ENCODE results near the gene D2HGDH. TPM values are rescaled to one million over a fixed set of nuclear protein-coding genes. Genes with fewer than 3 reads are reported as not detected.

D2HGDH gene
- 19.0 TPM for total RNA-seq
- long read RNA-seq, transcript D2HGDH-201 (10 exons, 2,617 nt), result major isoform, 91 of 133 reads
- long read RNA-seq, partial matches to known transcripts, result 16 of 133 reads
- long read RNA-seq, other reads (novel, unspliced or antisense), result 23 of 133 reads

DNA sequence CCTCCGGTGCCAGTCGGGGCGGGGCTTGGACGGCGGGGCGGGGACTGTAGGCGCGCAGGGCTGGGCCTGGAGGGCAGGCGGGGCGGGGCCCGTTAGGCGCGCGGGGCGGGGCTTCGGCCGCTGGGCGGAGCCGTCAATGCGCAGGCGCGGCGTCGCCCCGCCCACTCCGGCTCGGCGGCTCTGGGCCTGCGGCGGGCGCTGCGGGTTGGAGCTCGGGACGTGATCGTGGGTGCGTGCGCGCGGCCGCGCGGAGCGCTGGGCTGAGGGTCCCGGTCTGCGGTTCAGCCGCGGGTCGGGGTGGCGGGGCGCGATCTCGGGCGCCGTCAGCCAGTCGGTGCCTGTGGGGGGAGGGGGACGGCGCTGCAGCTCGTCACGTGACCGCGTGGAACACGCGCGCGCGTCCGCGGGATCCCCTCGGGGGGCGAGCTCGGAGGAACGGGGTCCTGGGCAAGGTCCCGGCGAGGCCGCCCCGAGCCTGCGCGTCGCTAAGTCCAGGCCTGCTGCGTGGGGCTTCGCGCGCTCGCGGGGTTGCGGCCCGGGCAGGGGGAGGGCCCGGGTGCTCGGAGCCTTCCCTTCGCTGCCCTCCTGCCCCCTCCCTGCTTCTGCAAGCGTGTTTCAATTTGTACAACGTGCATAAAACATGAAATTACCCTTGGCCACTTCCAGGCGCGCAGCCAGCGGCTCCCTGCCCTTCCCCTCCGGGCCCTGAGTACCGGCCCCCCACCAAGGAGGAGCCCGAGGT is at the start of gene D2HGDH:
Gene D2HGDH (plus strand): TSS at position 164 of the 742 bp plus-strand sequence. CDS start 595 bp downstream, outside the sequence.
- intact Hi-C loops (cut with DNase I), result loop anchor here (5.0 kb wide), 1 partner anchor 143 kb away; no protein-coding TSS in a partner anchor
- peak; percentile 98 for DNase-seq
- ATAC-seq (ENCODE audit: poor library complexity), result peak; percentile 95

DNA sequence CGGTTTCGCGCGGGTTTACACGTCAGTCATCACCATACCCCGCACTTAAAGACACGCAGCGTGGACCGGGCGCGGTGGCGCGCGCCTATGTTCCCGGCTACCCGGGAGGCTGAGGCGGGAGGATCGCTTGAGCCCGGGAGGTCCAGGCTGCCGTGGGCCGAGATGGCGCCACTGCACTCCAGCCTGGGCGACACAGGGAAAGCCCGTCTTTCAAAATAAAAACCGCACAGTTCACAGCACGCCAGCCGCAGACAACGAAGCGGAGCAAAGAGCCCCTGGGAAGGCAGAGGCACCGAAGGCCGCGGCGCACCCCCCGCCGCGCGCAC is 48.1 kb upstream of the D2HGDH start:
- intact Hi-C loops (cut with DNase I), result no loop called here
- DNase-seq (no peak), ATAC-seq (ENCODE audit: poor library complexity) (peak; percentile 4)

DNA sequence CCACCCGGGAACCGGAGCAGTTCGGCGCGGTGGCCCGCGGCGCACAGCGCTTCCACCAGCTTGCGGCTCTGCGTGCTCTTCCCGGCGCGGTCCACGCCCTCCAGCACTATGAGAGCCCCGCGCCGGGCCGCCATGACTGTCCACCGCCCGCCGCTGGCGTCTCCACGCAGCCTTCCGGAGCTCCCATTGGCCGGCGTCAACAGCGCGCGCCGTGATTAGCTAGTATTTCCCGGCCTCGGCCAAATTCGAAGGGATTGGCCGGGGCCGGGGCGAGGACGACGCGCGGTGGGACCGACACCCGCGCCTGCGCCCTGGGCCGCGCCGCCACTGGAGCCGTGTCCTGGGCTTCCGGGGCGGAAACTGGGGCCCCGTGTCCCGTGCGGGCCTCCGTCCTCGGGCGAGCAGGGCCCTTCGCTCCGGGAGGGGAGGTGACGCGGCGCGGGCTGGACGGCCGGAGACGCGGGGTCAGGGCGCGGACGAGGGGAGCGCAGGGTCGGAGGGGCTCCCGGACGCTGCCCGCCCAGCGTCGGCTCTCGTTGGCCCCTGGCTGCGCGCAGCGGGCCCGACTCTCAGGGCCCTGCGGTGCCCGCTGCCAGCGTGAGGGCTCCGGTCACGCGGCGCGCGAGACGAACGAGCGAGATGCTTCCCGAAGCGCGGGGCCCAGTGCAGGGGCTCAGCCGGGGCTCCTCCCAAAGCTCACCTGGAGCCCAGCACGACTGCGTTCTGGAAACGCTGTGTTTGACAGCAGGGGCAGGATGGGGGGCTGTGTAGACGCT is 47.6 kb upstream of the D2HGDH start, which contains the start of gene DTYMK:
Gene DTYMK (minus strand): TSS at position 166 of the 776 bp plus-strand sequence. CDS start 32 bp downstream, at position 134.
- ATAC-seq (ENCODE audit: poor library complexity) (peak; percentile 99), DNase-seq (peak; percentile 98)
- intact Hi-C loops (cut with DNase I), result no loop called here

DNA sequence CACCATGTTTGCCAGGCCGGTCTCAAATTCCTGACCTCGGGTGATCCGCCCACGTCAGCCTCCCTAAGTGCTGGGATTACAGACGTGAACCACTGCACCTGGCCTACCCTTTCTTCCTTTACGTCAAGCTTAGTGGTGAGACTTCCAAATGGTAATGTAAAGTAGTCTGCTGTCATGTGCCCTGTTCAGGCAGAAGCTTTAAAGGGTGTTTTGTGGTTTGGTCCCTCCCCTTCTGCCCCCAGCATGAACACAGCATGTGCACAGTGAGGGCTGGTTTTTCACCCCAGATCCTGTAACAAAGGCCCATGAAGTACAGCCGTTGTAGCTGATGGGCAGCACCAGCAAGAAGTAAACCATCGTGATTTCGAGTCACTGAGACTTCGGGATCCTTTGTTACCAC is 45.1 kb upstream of the D2HGDH start:
- ATAC-seq (ENCODE audit: poor library complexity), result no peak
- no peak for DNase-seq
- intact Hi-C loops (cut with DNase I), result no loop called here

DNA sequence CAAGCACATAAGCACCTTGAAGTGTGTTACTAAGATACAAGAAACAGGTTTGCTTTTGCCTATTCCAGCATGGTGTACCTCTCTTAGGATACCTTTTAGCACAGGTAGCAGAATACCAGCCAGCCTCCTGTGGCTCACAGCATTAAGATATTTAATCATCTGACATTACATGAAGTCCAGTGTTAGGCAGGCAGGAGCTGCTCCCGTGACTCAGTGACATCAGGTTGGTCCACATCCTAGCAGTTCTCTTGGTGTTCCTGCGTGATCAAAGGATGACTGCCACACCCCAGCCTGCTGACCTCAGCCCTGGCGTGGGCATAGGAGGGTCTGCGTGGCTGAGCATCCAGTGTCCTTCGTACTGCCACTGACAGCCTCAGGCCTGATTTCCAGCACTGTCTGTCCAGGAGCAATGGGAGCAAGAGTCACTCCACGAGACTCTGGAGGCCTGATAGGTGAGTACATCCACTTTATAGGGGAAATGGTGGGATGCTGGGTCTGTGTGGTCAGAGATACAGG is 44.2 kb upstream of the D2HGDH start:
- DNase-seq (no peak), ATAC-seq (ENCODE audit: poor library complexity) (no peak)
- intact Hi-C loops (cut with DNase I), result no loop called here

DNA sequence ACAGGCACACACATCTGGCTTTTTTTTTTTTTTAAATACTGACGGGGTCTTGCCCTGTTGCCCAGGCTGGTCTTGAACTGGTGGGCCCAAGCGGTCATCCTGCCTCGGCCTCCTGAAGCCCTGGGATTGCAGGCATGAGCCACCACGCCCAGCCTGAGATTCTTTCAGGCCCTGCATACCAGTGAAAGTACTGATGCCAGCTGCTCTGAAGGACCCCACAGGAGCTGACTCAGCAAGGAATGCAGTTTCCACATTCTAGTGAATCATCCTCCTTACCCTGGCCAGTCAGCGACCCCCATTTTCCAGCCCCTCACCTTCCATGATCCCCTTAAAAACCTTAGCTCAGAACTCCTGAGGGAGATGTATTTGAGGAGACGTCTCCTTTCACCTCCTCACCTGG is 42.0 kb upstream of the D2HGDH start:
- ATAC-seq (ENCODE audit: poor library complexity), result no peak
- DNase-seq, result no peak
- intact Hi-C loops (cut with DNase I), result no loop called here

DNA sequence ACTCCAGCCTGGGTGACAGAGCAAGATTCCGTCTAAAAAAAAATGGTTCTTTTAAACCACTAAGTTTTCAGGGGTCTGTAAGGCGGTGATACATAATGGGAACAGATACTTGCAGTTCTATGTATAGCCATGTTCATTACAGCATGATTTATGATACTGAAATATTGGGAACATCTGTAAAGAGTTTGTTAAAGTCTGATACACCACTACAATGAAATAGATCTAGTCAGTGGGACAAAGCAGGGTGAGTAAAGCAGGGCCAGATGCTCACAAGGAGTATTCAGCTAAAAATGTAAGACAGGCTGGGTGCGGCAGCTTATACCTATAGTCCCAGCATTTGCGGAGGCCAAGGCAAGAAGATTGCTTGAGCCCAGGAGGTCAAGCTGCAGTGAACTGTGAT is 38.8 kb upstream of the D2HGDH start:
- ATAC-seq (ENCODE audit: poor library complexity), result no peak
- intact Hi-C loops (cut with DNase I), result no loop called here
- no peak for DNase-seq

DNA sequence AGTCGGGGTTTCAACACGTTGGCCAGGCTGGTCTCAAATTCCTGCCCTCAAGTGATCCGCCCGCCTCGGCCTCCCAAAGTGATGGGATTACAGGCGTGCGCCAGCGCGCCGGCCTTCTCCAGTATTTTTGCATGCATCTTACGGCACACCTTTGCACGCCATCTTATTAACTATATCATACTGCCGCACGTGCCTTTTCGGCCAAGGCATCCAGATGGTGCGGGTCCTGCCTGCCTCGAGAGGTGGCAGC is 33.4 kb upstream of the D2HGDH start:
- ATAC-seq (ENCODE audit: poor library complexity), result no peak
- DNase-seq, result no peak
- intact Hi-C loops (cut with DNase I), result no loop called here

DNA sequence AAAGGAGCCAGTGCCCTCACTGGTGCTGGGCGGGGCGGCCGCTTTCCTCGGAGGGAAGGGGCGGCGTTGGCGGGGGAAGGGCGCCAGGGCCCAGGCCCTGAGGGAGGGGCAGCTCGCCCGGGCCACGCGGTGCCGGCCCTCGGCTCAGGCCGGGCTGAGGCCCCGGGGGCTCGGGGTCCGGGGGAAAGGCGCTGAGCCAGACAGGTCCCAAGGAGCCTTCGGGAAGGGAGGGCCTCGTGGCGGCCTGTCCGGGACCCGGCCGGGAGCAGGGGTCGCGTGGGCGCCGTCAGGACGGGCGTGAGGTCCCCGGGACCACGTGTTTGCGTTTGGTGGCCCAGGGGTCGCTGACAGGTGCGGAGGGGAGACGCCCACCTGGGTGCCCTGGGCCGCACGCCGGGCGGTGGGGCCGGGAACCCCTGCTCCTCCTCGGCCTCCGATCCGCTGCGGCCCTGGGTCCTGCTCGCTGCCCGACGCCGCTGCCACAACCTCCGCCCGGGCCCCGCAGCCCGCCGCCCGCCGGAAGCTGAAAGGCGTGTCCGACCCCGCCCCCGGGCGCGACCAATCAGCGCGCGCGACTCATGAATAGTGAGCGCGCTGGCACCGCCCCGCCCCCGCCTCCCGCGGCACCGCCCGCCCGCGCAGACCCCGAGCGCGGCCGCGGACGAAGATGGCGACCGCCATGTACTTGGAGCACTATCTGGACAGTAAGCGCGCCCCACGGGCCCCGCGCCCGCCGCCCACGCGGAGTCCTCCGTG is 32.9 kb upstream of the D2HGDH start, which contains the start of gene ING5:
Gene ING5 (plus strand): TSS at position 641 of the 756 bp plus-strand sequence. CDS start 27 bp downstream, at position 668.
- peak; percentile 99 for DNase-seq
- intact Hi-C loops (cut with DNase I), result no loop called here
- ATAC-seq (ENCODE audit: poor library complexity), result peak; percentile 91

DNA sequence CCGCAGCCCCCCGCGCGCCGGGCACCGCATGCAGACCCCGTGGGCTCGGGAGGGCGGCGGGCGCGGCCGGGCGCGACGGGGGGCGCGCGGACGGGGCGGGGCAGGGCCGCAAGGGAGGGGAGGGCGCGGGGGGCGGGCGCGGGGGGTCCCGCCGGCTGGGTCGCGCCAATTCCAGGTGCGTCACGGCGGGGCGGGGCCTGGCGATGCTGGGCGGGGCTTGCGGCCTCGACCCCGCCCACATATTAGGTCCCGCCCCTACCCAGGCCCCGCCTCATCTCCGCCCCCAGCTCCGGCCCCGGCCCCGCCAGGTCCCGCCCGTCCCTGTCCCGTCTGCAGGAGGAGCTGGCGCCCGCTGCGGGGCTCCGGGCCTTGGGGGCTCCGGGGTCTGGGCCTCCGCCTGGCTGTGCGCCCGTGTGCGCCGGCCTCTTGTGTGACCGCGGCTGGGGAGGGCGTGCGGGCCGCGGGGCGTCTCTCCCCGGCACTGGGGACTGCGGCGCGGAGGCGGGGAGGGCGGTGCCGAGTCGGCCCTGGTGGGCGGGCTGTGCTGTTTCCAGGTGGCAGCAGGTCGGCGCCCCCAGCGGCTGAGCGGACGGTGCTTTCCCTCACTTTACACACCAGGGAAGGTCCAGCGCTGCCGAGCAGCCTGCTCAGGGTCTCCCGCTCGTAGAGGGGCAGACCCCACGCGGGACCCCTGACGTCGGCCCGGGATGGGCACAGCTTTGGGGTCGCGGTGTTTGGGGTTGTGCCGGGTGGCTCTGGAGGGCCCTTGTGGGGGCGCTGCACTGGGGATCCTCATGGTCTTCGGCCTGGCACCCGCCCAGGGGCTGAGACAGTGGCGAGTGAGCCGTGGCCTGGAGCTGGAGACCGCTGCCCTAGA is 32.0 kb upstream of the D2HGDH start:
- intact Hi-C loops (cut with DNase I), result no loop called here

DNA sequence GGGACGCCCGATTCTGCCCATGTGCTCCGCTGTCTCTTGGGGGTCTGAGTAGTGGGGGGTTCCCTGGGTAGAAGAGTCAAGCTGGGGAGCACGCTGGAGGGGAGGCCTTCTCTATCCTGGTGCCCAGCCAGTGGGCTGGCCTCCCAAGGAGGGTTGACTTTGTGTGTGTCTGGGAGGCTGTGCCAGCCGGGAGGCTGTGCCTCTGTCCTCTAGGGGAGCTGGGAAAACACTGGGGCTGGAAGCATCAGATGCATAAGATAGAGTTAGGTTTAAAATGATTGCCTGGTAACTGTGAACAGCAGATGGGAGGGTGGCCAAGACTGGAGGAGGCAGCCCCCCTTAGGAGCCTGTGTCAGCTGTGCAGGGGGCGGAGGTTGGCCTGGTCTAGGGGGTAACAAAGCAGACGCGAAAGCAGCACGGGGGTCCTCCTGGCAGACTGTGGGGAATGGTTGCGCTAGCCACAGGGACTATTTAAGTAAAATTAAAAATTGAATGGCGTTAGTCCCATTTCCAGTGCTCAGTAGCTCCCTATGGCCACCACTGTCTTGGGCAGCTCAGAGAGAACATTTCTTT is 31.3 kb upstream of the D2HGDH start:
- intact Hi-C loops (cut with DNase I), result no loop called here
- DNase-seq (no peak), ATAC-seq (ENCODE audit: poor library complexity) (no peak)

More for the DNA sequence above, 32.0 kb upstream of the D2HGDH start:
- DNase-seq, result peak; percentile 88
- peak; percentile 89 for ATAC-seq (ENCODE audit: poor library complexity)

DNA sequence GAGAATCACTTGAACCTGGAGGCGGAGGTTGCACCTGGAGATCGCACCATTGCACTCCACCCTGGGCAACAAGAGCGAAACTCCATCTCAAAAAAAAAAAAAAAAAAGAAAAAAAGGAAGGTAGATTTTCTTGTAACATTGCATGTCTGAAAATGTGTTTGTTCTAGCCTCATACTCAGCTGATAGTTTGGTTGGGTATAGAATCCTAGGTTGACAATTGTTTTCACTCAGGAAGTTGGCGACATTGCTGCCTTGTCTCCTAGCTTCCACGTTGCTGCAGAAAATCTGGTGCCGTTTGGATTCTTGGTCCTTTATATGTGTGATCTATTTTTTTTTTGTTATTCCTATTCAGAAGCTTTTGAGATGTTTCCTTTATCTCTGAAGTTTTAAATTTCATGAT is 27.9 kb upstream of the D2HGDH start:
- ATAC-seq (ENCODE audit: poor library complexity) (no peak), DNase-seq (no peak)
- intact Hi-C loops (cut with DNase I), result no loop called here

DNA sequence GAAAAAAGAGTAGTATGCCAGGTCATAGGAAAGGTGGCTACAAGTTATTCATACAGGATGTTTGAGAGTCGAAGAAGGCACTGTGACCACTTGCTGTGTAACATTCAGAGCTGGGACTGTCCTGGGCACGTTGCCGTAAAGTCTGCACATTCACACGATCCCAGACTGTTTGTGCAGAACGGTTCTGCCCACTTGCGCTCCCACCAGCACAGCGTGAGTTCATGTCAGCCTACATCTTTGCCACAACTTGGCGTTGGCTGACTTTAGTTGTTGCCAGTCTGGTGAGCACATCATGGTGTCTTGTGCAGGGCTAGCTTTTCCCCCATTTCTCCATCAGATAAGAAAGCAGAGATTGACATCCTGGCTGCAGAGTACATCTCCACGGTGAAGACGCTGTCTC is 25.6 kb upstream of the D2HGDH start:
- intact Hi-C loops (cut with DNase I), result no loop called here
- ATAC-seq (ENCODE audit: poor library complexity), result no peak

DNA sequence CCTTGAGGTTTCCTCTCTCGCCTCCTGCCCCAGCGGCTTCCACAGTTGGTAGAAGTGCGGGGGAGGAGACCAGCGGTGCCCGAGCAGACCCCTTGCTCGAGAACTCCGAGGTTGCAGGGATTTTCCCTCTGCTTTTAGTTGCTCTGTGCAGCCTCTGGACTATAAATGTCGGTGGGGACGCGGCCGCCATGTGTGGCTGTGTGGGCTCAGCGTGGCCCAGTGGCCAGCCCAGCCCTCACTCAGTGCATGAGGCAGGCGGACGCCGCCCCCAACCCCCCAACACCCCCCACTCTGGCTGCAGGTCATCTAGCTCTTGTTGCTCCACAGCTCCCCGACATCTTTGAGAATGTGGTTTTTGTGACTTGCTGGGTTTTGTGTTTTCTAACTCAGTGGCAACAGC is 15.3 kb upstream of the D2HGDH start:
- ATAC-seq (ENCODE audit: poor library complexity) (no peak), DNase-seq (no peak)
- intact Hi-C loops (cut with DNase I), result no loop called here

More for the DNA sequence above, 25.6 kb upstream of the D2HGDH start:
- no peak for DNase-seq

DNA sequence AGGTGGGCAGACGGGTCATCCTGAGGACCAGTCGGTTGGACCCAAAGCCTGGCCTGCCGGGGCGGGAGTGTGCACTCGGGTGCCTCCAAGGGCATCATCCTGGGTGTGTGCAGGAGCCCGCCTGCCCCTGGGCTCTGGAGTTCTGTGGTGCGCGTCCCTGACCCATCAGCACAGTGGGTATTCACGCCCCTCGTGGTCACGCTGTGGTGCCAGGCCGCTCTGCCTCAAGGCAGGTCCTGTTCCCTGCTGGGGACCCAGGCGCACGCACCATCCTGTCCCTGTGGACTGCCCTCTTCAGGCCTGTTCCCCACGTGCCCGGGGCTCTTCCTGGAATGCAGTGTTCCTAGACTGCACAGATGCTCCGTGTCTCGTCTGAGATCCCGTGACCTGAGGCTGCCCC is 14.3 kb upstream of the D2HGDH start:
- no peak for ATAC-seq (ENCODE audit: poor library complexity)
- DNase-seq, result no peak
- intact Hi-C loops (cut with DNase I), result no loop called here

DNA sequence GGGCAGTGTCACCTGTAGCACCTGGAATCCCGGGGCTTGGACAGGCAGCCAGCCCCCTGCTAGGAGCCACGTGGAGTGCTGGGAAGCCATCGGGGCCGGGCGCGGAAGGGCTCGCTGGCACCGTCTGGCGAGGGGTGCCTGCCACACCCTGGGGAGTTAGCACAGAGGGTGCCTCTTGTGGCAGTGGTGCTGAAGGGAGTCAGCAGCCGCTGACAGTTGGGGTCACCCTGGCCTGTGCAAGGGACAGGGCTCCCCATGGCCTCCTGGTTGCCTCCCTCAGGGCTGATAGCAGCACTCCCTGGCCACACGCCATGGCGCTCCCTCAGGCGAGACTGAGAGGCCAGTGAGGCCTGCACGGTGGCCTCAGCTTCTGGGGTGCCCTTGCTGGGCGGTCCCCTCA is 13.9 kb upstream of the D2HGDH start:
- ATAC-seq (ENCODE audit: poor library complexity), result no peak
- intact Hi-C loops (cut with DNase I), result no loop called here
- no peak for DNase-seq

DNA sequence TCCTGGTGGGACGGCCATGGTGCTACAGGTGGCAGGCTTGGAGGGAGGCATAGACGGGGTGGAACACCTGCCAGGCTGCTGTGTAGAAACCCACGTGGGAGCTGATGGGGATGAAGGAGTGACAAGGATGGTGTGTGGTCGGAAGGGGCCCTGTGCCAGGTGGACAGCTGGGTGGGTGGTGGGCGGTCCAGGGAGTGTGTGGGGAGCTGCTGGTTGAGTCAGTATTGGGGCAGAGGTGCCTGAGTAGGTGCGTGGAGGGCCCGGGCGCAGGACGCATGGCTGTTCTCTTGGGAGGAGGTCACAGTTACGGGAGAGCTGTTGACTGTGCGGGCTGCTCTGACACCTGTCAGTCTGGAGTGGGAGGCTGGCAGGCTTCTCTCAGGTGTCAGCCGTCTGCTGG is 12.6 kb upstream of the D2HGDH start:
- ATAC-seq (ENCODE audit: poor library complexity) (no peak), DNase-seq (no peak)
- intact Hi-C loops (cut with DNase I), result no loop called here

DNA sequence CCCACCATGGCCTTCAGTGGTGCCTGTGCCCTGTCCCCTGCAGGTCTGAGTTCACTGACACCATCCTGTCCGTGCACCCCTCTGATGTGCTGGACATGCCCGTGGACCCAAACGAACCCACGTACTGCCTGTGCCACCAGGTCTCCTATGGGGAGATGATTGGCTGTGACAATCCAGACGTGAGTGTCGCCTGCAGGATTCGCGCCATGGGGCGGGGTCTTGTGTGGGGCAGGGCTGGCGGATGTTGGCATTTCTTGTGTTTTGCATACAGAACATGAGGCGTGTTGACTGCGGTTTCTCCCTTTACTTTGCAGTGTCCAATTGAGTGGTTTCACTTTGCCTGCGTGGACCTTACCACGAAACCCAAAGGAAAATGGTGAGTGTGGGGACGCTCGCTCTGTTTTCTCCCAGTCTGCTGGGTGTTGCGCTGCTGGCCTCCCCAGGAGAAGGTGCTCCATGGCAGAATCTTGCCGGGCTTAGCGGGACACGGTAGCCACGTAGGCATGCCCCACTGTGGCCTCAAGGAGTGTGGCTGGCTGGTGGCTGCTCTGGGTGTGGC is 11.5 kb upstream of the D2HGDH start:
- intact Hi-C loops (cut with DNase I), result no loop called here
- ATAC-seq (ENCODE audit: poor library complexity), result no peak

More for the DNA sequence above, 11.5 kb upstream of the D2HGDH start:
- DNase-seq, result no peak
